B cell (primary cell): ENCODE measurements around the gene GRIK2.

ENCODE experiments used
- EZH2 ChIP-seq: IDR thresholded peaks from 2 replicates; pipeline ENCODE4 v1.6.1; 2012; ENCODE audit warnings: borderline replicate concordance, low read depth, mild to moderate bottlenecking, moderate library complexity, low read length; ENCODE audit not compliant: insufficient read depth, poor library complexity, severe bottlenecking
- TF ChIP-seq, protein P1 (sequence below): fragments of 200-600 bp; IDR thresholded peaks from one replicate; pipeline ENCODE4 v1.8.0; 2022; ENCODE audit warnings: antibody characterized with exemption, mild to moderate bottlenecking

DNA sequence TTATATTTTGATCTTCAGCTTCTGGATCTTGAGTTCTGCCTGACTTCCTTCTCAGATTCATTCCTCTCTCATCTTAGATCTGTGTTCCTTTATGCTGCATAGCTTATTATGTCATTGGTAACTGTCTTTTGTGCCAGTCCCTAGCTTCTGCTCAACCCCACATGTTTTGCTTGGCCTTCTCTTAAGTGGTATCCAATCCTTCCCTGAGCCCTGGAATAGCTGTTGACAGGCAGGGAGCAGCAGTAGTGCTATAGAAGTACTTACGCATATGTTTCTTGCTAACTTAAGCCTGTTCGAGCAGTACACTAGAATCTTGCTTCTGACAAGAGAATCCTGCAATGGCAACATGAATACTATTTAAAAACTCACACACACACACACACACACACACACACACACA, 13.6 kb upstream of the GRIK2 start:
- TF ChIP-seq EZH2, result no peak
- TF ChIP-seq, protein P1, sequence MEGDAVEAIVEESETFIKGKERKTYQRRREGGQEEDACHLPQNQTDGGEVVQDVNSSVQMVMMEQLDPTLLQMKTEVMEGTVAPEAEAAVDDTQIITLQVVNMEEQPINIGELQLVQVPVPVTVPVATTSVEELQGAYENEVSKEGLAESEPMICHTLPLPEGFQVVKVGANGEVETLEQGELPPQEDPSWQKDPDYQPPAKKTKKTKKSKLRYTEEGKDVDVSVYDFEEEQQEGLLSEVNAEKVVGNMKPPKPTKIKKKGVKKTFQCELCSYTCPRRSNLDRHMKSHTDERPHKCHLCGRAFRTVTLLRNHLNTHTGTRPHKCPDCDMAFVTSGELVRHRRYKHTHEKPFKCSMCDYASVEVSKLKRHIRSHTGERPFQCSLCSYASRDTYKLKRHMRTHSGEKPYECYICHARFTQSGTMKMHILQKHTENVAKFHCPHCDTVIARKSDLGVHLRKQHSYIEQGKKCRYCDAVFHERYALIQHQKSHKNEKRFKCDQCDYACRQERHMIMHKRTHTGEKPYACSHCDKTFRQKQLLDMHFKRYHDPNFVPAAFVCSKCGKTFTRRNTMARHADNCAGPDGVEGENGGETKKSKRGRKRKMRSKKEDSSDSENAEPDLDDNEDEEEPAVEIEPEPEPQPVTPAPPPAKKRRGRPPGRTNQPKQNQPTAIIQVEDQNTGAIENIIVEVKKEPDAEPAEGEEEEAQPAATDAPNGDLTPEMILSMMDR, result no peak
